Nephron progenitor cell (in vitro differentiated cells): ENCODE measurements around the gene FRMPD4.

ENCODE experiments used
- DNase-seq: peaks from one replicate; pipeline ENCODE4 v3.0.0; 2021
- H3K27ac Mint-ChIP-seq: 2 replicates; pipeline ENCODE4 v1.8.0; 2021; ENCODE audit warnings: mild to moderate bottlenecking, moderate library complexity, mixed read lengths
- H3K27me3 Mint-ChIP-seq: 2 replicates; pipeline ENCODE4 v1.8.0; 2021; ENCODE audit warnings: mild to moderate bottlenecking, low read depth, mixed read lengths; ENCODE audit not compliant: poor library complexity
- H3K36me3 Mint-ChIP-seq: 2 replicates; pipeline ENCODE4 v1.8.0; 2021; ENCODE audit warnings: low read depth, mixed read lengths
- H3K4me1 Mint-ChIP-seq: 2 replicates; pipeline ENCODE4 v1.8.0; 2021; ENCODE audit warnings: mixed read lengths
- H3K4me3 Mint-ChIP-seq: 2 replicates; pipeline ENCODE4 v1.8.0; 2021; ENCODE audit warnings: mild to moderate bottlenecking, moderate library complexity, mixed read lengths
- H3K9me3 Mint-ChIP-seq: 2 replicates; pipeline ENCODE4 v1.8.0; 2021; ENCODE audit warnings: mild to moderate bottlenecking, moderate library complexity, mixed read lengths
- CTCF ChIP-seq: fragments of 200-600 bp; sonication (generic); IDR thresholded peaks from 2 replicates; pipeline ENCODE4 v1.5.0; 2021; ENCODE audit warnings: antibody characterized with exemption

FRMPD4 gene

GRCh38 chrX:12223650-12224049 is 85.4 kb downstream of the FRMPD4 start:
- Mint-ChIP-seq H3K36me3 (no peaks in the 10 kb centered on the region), H3K9me3 (peaks cover 14% of the 10 kb centered on the region), H3K4me3 (no peak overlapping the region), H3K27ac (no peak overlapping the region), H3K27me3 (peaks cover 3% of the 10 kb centered on the region), H3K4me1 (no peaks in the 10 kb centered on the region)
- no peak for TF ChIP-seq CTCF
- DNase-seq: no peak

DNA sequence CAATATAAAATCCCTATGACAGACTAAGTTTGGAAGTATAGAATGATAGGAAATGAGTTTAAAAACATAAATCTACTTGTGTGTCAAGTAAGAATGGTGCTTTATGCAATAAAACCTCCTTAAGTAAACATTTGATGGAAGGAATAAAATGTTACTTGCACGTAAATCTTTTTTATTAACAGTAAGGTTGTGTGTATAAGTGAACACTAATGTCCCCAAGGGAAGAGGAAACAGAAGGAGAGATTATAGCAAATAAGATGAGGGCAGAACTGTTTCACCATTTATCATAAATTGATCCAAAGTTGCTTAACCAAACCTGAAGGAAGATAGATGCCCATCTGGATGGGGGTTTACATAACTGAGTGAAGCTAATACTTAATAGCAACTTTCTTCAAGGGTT is 86.8 kb downstream of the FRMPD4 start:
- H3K36me3 Mint-ChIP-seq: no peaks in the 10 kb centered on the region
- no peak overlapping the region for H3K27ac Mint-ChIP-seq
- no peaks in the 10 kb centered on the region for H3K4me1 Mint-ChIP-seq
- H3K9me3 Mint-ChIP-seq: peaks cover 11% of the 10 kb centered on the region
- TF ChIP-seq CTCF: no peak
- peaks cover 3% of the 10 kb centered on the region for H3K27me3 Mint-ChIP-seq
- DNase-seq: no peak
- H3K4me3 Mint-ChIP-seq: no peak overlapping the region

DNA sequence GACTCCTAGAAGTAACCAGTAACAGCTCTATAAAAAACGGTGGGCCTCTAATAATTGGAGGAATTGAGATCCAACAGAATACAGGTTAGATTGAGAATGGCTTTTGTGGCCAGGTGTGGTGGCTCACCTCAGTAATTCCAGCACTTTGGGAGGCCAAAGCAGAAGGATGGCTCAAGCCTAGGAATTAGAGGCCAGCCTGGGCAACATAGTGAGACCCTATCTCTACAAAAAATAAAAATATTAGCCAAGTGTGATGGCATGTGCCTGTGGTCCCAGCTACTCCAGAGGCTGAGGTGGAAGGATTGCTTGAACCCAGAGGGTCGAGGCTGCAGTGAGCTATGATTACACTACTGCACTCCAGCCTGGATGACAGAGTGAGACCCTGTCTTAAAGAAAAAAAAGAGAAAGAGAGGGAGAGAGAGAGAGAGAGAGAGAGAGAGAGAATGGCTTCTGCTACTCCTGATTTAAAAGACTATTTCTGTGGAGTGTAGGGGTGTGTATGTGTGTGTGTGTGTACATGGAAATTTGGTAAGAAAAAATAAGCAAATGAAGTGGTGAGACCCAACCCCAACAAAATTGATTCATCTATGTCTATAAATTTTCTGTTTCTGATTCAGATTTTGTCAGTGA is 89.3 kb downstream of the FRMPD4 start:
- no peak for TF ChIP-seq CTCF
- Mint-ChIP-seq H3K27me3 (peaks cover 3% of the 10 kb centered on the region), H3K9me3 (peaks cover 18% of the 10 kb centered on the region), H3K4me3 (no peak overlapping the region), H3K36me3 (no peaks in the 10 kb centered on the region), H3K4me1 (no peaks in the 10 kb centered on the region), H3K27ac (no peak overlapping the region)
- DNase-seq: no peak

DNA sequence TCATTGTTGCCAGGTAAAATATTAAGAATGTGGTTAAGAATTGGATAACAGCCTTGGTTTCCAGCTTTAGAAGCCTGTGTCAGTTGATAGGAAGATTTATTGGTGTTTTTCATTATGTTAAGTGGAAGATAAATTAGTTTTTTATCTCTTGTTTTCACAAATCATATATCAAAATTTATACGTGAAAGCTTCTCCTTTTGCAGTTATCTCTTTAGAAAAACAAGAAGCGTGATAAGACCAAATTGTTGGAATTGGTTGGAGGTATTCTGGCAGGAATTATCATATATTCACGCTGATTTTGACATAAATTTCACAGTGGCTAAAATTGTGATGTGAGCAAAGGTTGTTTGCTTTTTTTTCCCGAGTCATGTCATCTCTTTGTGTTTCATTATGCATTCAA is 90.6 kb downstream of the FRMPD4 start:
- H3K4me3 Mint-ChIP-seq: no peak overlapping the region

GRCh38 chrX:12229986-12230385 is 91.7 kb downstream of the FRMPD4 start:
- H3K9me3 Mint-ChIP-seq: peaks cover 20% of the 10 kb centered on the region
- no peaks in the 10 kb centered on the region for H3K36me3 Mint-ChIP-seq
- H3K27ac Mint-ChIP-seq: no peak overlapping the region
- no peaks in the 10 kb centered on the region for H3K4me1 Mint-ChIP-seq
- no peak overlapping the region for H3K4me3 Mint-ChIP-seq
- DNase-seq: no peak
- H3K27me3 Mint-ChIP-seq: no peaks in the 10 kb centered on the region
- no peak for TF ChIP-seq CTCF

More for the DNA sequence above, 90.6 kb downstream of the FRMPD4 start:
- Mint-ChIP-seq H3K36me3 (no peaks in the 10 kb centered on the region), H3K27me3 (no peaks in the 10 kb centered on the region), H3K9me3 (peaks cover 21% of the 10 kb centered on the region), H3K4me1 (no peaks in the 10 kb centered on the region), H3K27ac (no peak overlapping the region)
- no peak for DNase-seq
- no peak for TF ChIP-seq CTCF
